GM19023 (cell line): ENCODE data around the gene TIMELESS.
"Not testable (repeated sequence)": the region's sequence is repeated elsewhere in the genome, so short reads cannot be mapped to it uniquely, and the experiment has no call there.

ENCODE experiments used
- ATAC-seq: cut with Tn5 transposase; IDR thresholded peaks from one replicate; pipeline ENCODE4 v1.9.1; 2021; ENCODE audit warnings: mild to moderate bottlenecking, moderate library complexity; ENCODE audit not compliant: unreplicated experiment

The TIMELESS gene

GRCh38 chr12:56410768-56411167, 38.5 kb downstream of the TIMELESS start:
- no peak for ATAC-seq

- no peak for ATAC-seq
These were observed 40.3 kb downstream of the TIMELESS start for GRCh38 chr12:56408799-56409417.

- not testable (repeated sequence) for ATAC-seq
These were observed 45.0 kb downstream of the TIMELESS start for GRCh38 chr12:56404227-56404626.

- ATAC-seq = not testable (repeated sequence)
These were observed 47.6 kb downstream of the TIMELESS start for GRCh38 chr12:56401612-56402011.

- ATAC-seq = not testable (repeated sequence)
These were observed 48.1 kb downstream of the TIMELESS start for GRCh38 chr12:56401125-56401524.

- ATAC-seq = not testable (repeated sequence)
These were observed 49.8 kb downstream of the TIMELESS start for GRCh38 chr12:56399466-56399865.

GRCh38 chr12:56398324-56398723, 50.9 kb downstream of the TIMELESS start:
- ATAC-seq = no peak

- ATAC-seq = no peak
These were observed 56.9 kb downstream of the TIMELESS start for GRCh38 chr12:56392331-56392730.

- no peak for ATAC-seq
These were observed 57.5 kb downstream of the TIMELESS start for GRCh38 chr12:56391721-56392120.

- ATAC-seq = no peak
These were observed 59.8 kb downstream of the TIMELESS start for GRCh38 chr12:56389412-56389811.

- ATAC-seq = no peak
These were observed 62.0 kb downstream of the TIMELESS start for GRCh38 chr12:56387152-56387736.

GRCh38 chr12:56385873-56386272, 63.4 kb downstream of the TIMELESS start:
- ATAC-seq = no peak

GRCh38 chr12:56382611-56383010, 66.6 kb downstream of the TIMELESS start:
- ATAC-seq = no peak

- ATAC-seq = no peak
These were observed 71.3 kb downstream of the TIMELESS start for GRCh38 chr12:56377989-56378316.

GRCh38 chr12:56377310-56377988, 71.8 kb downstream of the TIMELESS start:
- no peak for ATAC-seq

GRCh38 chr12:56375598-56376434, 73.4 kb downstream of the TIMELESS start:
- ATAC-seq = peak; percentile 65

- ATAC-seq = peak; percentile 42
These were observed 74.3 kb downstream of the TIMELESS start for GRCh38 chr12:56374726-56375597.

- ATAC-seq = no peak
These were observed 75.7 kb downstream of the TIMELESS start for GRCh38 chr12:56373515-56373914.

- no peak for ATAC-seq
These were observed 82.3 kb downstream of the TIMELESS start for GRCh38 chr12:56366948-56367347.
